ENCODE results near the gene GMPPA.

Gene GMPPA

DNA sequence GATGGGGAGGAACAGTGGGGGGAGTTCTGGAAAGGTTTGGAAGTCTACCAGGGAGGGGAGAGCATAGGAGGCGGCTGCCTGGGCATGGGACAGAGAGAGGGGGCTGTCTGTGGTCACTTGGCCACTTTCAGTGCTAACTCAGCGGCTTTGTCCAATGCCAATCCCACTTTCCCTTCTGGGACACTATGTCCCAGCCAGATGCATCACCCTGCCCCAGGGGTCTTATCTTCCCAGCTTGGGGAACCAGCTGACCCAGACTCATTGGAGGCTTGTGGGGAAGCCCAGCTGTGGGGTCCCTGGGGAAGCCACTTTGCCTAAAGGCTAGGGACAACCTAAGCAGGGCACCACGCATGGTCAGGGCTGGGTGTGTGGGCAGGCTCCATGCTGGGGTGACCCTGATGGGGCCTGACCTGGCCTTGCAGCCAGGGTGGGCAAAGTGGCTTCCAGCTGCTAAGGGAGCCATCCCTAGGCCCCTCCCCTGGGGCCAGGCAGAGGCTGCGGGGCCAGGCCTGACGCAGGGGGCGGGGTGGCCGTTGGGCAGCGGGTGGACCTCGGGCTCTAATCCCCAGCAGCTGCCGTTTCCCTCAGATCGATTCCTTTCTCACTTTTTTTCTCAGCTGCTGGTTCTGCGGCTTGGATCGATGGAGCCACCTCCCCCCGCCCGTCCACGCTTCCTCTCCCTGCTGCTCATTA lies 14.0 kb downstream of the GMPPA start:
- peaks cover 56 to 64% of the 10 kb centered on the region in 2 donors for H3K27me3 ChIP-seq (ENCODE audit: control insufficient read depth in 1 of 2, insufficient read depth in 2 of 2, low read length in 2 of 2)
- H3K4me3 ChIP-seq (ENCODE audit: low read depth in 1 of 2, low read length in 2 of 2) = no peak overlapping the region

DNA sequence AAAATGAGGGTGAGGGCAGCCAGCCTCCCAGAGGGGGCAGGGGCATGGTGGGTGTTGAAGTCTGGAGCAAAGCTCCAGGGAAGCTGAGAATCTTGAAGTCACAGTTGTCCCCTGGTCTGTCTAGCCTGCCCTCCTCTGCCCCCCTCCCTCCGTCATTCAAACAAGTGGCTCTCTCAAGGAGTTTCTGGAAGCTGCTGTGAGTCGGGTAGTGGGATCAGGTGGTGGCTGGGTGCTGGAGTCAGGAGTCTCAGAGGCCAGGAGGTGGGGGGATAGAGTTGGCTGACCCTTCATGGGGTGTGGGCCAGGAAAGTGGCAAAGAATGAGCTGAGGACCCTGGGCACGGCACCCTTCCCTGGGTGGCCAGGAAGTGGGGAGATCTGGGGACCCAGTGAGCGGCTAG lies 15.1 kb downstream of the GMPPA start:
- H3K9me3 ChIP-seq (ENCODE audit: control insufficient read depth in 1 of 2, low read length in 2 of 2) = no peaks in the 10 kb centered on the region
- no peak overlapping the region for H3K9ac ChIP-seq (ENCODE audit: low read depth in 1 of 2, low read length in 2 of 2)
- H3K36me3 ChIP-seq (ENCODE audit: control insufficient read depth in 1 of 2, insufficient read depth in 2 of 2, low read length in 2 of 2) = no peaks in the 10 kb centered on the region
- no peak overlapping the region for H3K4me3 ChIP-seq (ENCODE audit: low read depth in 1 of 2, low read length in 2 of 2)
- H3K27me3 ChIP-seq (ENCODE audit: control insufficient read depth in 1 of 2, insufficient read depth in 2 of 2, low read length in 2 of 2) = peaks cover 56 to 68% of the 10 kb centered on the region in 2 donors
- H3K27ac ChIP-seq (ENCODE audit: low read depth, low read length) = no peak overlapping the region
- peaks cover 5 to 10% of the 10 kb centered on the region in 2 donors for H3K4me1 ChIP-seq (ENCODE audit: control insufficient read depth in 1 of 2, insufficient read depth in 2 of 2, low read length in 2 of 2)

More for the DNA sequence above, 14.0 kb downstream of the GMPPA start:
- Histone ChIP-seq H3K9me3 (ENCODE audit: control insufficient read depth in 1 of 2, low read length in 2 of 2) (no peaks in the 10 kb centered on the region), H3K27ac (ENCODE audit: low read depth, low read length) (no peak overlapping the region), H3K9ac (ENCODE audit: low read depth in 1 of 2, low read length in 2 of 2) (no peak overlapping the region), H3K36me3 (ENCODE audit: control insufficient read depth in 1 of 2, insufficient read depth in 2 of 2, low read length in 2 of 2) (no peaks in the 10 kb centered on the region), H3K4me1 (ENCODE audit: control insufficient read depth in 1 of 2, insufficient read depth in 2 of 2, low read length in 2 of 2) (peaks cover 5 to 10% of the 10 kb centered on the region in 2 donors)

DNA sequence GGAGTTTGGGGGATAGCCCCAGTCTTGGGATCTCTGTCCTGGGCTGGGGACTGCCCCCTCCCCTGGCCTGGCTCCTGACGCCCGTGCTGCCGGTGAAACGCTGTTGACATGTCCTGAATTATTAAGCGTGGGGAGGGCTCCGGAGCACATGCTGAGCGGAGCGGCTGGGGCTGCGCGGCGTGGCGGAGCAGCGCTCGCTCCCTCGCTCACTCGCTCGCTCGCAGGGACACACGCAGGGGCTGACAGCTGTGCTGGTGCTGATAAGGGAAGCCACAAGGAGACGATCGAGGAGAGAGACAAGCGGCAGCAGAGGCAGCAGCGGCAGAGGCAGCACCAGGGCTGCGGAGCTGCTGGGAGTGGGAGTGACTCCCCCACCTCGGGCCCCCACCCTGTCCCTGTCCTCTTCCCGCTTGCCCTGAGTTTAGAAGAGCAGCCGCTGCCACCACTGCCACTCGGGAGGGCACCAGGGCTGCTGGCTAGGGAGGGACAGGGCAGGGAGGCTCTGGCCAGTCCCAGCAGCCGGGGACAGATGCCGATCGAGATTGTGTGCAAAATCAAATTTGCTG lies 15.6 kb downstream of the GMPPA start, which contains the start of gene ASIC4:
Gene ASIC4, plus strand, starts transcription at position 287 of the 566 bp plus-strand sequence. Its CDS starts 243 bp downstream, at position 530.
- H3K4me1 ChIP-seq (ENCODE audit: control insufficient read depth in 1 of 2, insufficient read depth in 2 of 2, low read length in 2 of 2) = peaks cover 5 to 10% of the 10 kb centered on the region in 2 donors
- H3K9me3 ChIP-seq (ENCODE audit: control insufficient read depth in 1 of 2, low read length in 2 of 2) = no peaks in the 10 kb centered on the region
- no peaks in the 10 kb centered on the region for H3K36me3 ChIP-seq (ENCODE audit: control insufficient read depth in 1 of 2, insufficient read depth in 2 of 2, low read length in 2 of 2)
- peaks cover 58 to 69% of the 10 kb centered on the region in 2 donors for H3K27me3 ChIP-seq (ENCODE audit: control insufficient read depth in 1 of 2, insufficient read depth in 2 of 2, low read length in 2 of 2)
- no peak within 1 kb of the TSS for H3K4me3 ChIP-seq (ENCODE audit: low read depth in 1 of 2, low read length in 2 of 2)
- no peak within 1 kb of the TSS for H3K9ac ChIP-seq (ENCODE audit: low read depth in 1 of 2, low read length in 2 of 2)
- H3K27ac ChIP-seq (ENCODE audit: low read depth, low read length) = no peak within 1 kb of the TSS

DNA sequence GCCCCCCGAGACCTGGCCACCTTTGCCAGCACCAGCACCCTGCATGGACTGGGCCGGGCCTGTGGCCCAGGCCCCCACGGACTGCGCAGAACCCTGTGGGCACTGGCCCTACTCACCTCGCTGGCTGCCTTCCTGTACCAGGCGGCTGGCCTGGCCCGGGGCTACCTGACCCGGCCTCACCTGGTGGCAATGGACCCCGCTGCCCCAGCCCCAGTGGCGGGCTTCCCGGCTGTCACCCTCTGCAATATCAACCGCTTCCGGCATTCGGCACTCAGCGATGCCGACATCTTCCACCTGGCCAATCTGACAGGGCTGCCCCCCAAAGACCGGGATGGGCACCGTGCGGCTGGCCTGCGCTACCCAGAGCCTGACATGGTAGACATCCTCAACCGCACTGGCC lies 16.1 kb downstream of the GMPPA start:
- peaks cover under 1 to 6% of the 10 kb centered on the region in 2 donors for H3K4me1 ChIP-seq (ENCODE audit: control insufficient read depth in 1 of 2, insufficient read depth in 2 of 2, low read length in 2 of 2)
- H3K36me3 ChIP-seq (ENCODE audit: control insufficient read depth in 1 of 2, insufficient read depth in 2 of 2, low read length in 2 of 2) = no peaks in the 10 kb centered on the region
- peaks cover 59 to 73% of the 10 kb centered on the region in 2 donors for H3K27me3 ChIP-seq (ENCODE audit: control insufficient read depth in 1 of 2, insufficient read depth in 2 of 2, low read length in 2 of 2)
- no peak overlapping the region for H3K9ac ChIP-seq (ENCODE audit: low read depth in 1 of 2, low read length in 2 of 2)
- H3K4me3 ChIP-seq (ENCODE audit: low read depth in 1 of 2, low read length in 2 of 2) = no peak overlapping the region
- no peak overlapping the region for H3K27ac ChIP-seq (ENCODE audit: low read depth, low read length)
- H3K9me3 ChIP-seq (ENCODE audit: control insufficient read depth in 1 of 2, low read length in 2 of 2) = no peaks in the 10 kb centered on the region

DNA sequence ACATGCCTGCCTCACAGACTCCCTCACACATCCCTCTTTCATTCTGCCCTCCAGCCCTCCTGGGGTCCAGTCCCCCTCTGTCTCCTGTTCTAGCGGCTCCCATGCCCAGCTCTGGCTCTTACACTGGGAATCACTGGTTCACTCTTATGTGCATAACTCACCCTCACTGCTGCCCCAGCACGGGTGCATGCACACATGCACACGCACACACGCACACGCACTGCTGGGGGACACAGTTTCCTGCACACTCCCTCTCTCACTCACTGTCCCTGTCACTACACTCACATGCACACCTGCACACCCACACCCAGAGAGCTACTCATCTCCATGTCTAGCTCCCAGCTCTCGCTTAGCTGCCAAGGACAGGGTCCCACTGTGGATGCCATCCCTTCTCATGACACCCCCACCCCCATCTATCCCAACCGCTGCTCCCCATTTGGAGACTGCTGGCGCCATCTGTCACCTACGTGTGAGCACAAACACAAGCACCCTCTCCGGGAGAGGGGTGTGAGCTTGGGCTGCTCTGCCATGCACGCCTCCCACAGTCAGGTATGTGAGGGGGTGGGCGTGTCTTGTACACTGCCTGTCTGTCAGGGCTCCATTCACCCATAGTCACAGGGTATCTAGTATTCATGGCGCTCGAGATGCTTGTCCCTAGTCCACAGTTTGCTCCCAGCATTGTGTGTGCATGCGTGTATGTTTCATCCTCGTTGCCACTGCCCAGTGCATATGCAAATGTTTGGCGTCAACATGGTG lies 17.4 kb downstream of the GMPPA start:
- Histone ChIP-seq H3K9me3 (ENCODE audit: control insufficient read depth in 1 of 2, low read length in 2 of 2) (no peaks in the 10 kb centered on the region), H3K27ac (ENCODE audit: low read depth, low read length) (no peak overlapping the region), H3K36me3 (ENCODE audit: control insufficient read depth in 1 of 2, insufficient read depth in 2 of 2, low read length in 2 of 2) (no peaks in the 10 kb centered on the region), H3K27me3 (ENCODE audit: control insufficient read depth in 1 of 2, insufficient read depth in 2 of 2, low read length in 2 of 2) (peaks cover 62 to 73% of the 10 kb centered on the region in 2 donors), H3K9ac (ENCODE audit: low read depth in 1 of 2, low read length in 2 of 2) (no peak overlapping the region), H3K4me3 (ENCODE audit: low read depth in 1 of 2, low read length in 2 of 2) (no peak overlapping the region), H3K4me1 (ENCODE audit: control insufficient read depth in 1 of 2, insufficient read depth in 2 of 2, low read length in 2 of 2) (no peaks in the 10 kb centered on the region)

DNA sequence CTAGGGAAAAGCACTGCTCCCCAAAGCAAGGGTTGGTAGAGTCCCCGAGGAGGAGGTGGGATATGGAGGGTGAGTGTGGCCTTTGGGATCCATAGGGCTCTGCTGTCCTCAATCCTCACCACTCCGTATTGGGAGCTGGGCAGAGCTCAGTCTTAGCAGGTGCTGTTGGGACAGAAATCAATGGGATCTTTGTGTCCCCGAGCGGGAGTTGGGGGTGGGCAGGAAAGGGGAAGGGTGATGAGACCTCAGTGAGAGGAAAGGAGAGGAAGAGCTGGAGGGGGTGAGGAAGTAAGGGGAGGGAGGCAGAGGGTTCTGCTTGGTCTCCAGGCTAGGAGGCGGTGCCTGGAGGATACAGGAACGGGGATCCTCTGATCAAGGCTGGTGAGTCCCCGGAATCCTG lies 18.2 kb downstream of the GMPPA start:
- H3K9me3 ChIP-seq (ENCODE audit: control insufficient read depth in 1 of 2, low read length in 2 of 2) = no peaks in the 10 kb centered on the region
- H3K4me1 ChIP-seq (ENCODE audit: control insufficient read depth in 1 of 2, insufficient read depth in 2 of 2, low read length in 2 of 2) = no peaks in the 10 kb centered on the region
- no peak overlapping the region for H3K4me3 ChIP-seq (ENCODE audit: low read depth in 1 of 2, low read length in 2 of 2)
- H3K27me3 ChIP-seq (ENCODE audit: control insufficient read depth in 1 of 2, insufficient read depth in 2 of 2, low read length in 2 of 2) = peaks cover 68 to 75% of the 10 kb centered on the region in 2 donors
- H3K9ac ChIP-seq (ENCODE audit: low read depth in 1 of 2, low read length in 2 of 2) = no peak overlapping the region
- no peak overlapping the region for H3K27ac ChIP-seq (ENCODE audit: low read depth, low read length)
- no peaks in the 10 kb centered on the region for H3K36me3 ChIP-seq (ENCODE audit: control insufficient read depth in 1 of 2, insufficient read depth in 2 of 2, low read length in 2 of 2)

DNA sequence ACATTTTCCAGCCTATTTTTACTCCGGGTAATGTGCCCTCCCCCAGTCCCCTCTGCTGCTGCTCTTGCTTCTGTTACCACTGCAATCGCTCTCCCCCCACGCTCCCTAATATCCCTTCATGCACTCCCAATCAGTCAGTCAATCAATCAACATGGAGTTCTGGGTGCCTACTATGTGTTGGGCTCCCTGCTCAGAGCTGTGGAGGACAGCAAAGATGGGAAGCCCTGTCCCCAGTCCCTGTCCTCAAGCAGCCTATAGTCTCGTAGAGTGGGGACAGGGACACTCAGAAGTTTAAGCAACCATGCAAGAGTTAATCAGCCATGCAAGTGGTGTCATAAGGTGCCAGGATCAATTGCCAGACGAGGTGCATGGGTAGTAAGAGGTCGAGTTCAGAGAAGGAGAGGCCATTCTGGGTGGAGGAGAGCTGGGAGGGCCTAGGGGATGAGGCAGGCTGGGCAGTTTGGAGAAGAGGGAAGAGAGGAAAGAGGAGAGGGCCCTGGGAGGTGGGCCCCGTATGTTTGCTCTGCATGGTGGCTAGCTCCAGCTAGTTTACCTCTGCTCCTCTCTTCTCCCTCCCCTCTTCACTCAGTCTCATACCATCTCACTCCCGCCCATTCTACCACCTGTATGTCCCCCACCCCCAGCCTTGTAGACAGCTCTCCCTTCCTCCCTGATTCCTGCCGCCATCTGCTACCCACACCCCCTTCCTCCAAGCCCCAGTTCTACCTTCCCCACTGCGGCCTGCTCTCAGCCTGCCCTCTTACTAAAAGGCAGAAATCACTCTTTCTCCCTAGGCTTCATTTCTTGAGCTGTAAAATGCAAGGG lies 19.5 kb downstream of the GMPPA start:
- no peak overlapping the region for H3K4me3 ChIP-seq (ENCODE audit: low read depth in 1 of 2, low read length in 2 of 2)
- no peaks in the 10 kb centered on the region for H3K9me3 ChIP-seq (ENCODE audit: control insufficient read depth in 1 of 2, low read length in 2 of 2)
- no peak overlapping the region for H3K27ac ChIP-seq (ENCODE audit: low read depth, low read length)
- peaks cover 0 to 2% of the 10 kb centered on the region in 2 donors for H3K4me1 ChIP-seq (ENCODE audit: control insufficient read depth in 1 of 2, insufficient read depth in 2 of 2, low read length in 2 of 2)
- H3K36me3 ChIP-seq (ENCODE audit: control insufficient read depth in 1 of 2, insufficient read depth in 2 of 2, low read length in 2 of 2) = no peaks in the 10 kb centered on the region
- peaks cover 66 to 73% of the 10 kb centered on the region in 2 donors for H3K27me3 ChIP-seq (ENCODE audit: control insufficient read depth in 1 of 2, insufficient read depth in 2 of 2, low read length in 2 of 2)
- no peak overlapping the region for H3K9ac ChIP-seq (ENCODE audit: low read depth in 1 of 2, low read length in 2 of 2)

DNA sequence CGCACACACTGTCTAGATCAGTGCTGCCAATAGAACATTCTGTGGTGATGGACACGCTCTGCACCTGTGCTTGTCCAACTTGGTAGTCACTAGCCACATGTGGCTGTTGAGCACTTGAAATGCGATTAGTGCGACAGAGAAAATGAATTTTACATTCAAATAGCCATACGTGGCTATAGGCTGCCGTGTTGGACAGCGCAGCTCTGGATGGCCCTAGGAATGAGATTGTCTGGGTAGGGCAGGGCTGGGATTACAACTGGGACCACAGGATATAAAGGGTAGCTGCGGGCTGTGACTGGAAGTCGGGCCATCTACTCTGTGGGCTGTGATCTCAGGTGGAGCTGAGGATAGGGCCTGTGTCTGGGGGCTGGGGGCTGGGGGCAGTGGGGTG lies 20.8 kb downstream of the GMPPA start:
- no peak overlapping the region for H3K9ac ChIP-seq (ENCODE audit: low read depth in 1 of 2, low read length in 2 of 2)
- H3K27me3 ChIP-seq (ENCODE audit: control insufficient read depth in 1 of 2, insufficient read depth in 2 of 2, low read length in 2 of 2) = peaks cover 64 to 72% of the 10 kb centered on the region in 2 donors
- H3K36me3 ChIP-seq (ENCODE audit: control insufficient read depth in 1 of 2, insufficient read depth in 2 of 2, low read length in 2 of 2) = no peaks in the 10 kb centered on the region
- H3K27ac ChIP-seq (ENCODE audit: low read depth, low read length) = no peak overlapping the region
- H3K9me3 ChIP-seq (ENCODE audit: control insufficient read depth in 1 of 2, low read length in 2 of 2) = no peaks in the 10 kb centered on the region
- peaks cover 0 to 4% of the 10 kb centered on the region in 2 donors for H3K4me1 ChIP-seq (ENCODE audit: control insufficient read depth in 1 of 2, insufficient read depth in 2 of 2, low read length in 2 of 2)
- no peak overlapping the region for H3K4me3 ChIP-seq (ENCODE audit: low read depth in 1 of 2, low read length in 2 of 2)

DNA sequence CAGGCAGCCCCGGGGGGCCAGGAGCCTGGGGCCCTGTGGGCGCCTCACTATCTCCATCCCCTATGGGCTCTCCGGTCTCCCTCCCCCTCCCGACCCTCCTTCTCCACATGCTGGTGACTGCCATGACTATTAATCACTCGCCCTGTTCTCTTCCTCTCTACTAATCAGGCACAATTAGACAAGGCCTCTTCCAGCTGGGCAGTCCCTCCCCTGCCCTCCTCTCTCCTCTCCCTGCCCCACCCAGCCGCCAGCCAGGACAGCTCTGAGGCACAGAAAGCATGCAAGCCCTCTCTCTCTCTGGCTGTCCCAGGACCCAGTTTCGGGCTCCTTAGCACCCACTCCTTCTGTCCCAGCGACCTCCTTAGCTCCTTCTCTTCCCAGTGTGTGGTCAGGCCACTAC lies 21.4 kb downstream of the GMPPA start:
- Histone ChIP-seq H3K4me1 (ENCODE audit: control insufficient read depth in 1 of 2, insufficient read depth in 2 of 2, low read length in 2 of 2) (peaks cover 0 to 4% of the 10 kb centered on the region in 2 donors), H3K9ac (ENCODE audit: low read depth in 1 of 2, low read length in 2 of 2) (no peak overlapping the region), H3K27ac (ENCODE audit: low read depth, low read length) (no peak overlapping the region), H3K36me3 (ENCODE audit: control insufficient read depth in 1 of 2, insufficient read depth in 2 of 2, low read length in 2 of 2) (no peaks in the 10 kb centered on the region), H3K9me3 (ENCODE audit: control insufficient read depth in 1 of 2, low read length in 2 of 2) (no peaks in the 10 kb centered on the region), H3K27me3 (ENCODE audit: control insufficient read depth in 1 of 2, insufficient read depth in 2 of 2, low read length in 2 of 2) (peaks cover 65 to 75% of the 10 kb centered on the region in 2 donors), H3K4me3 (ENCODE audit: low read depth in 1 of 2, low read length in 2 of 2) (no peak overlapping the region)
